Stimulated activated naive CD8-positive, alpha-beta T cell treated with anti-CD3 and anti-CD28 coated beads, Interleukin-15, Interleukin-2, amounts not matched to agents 100 U/mL and 50 U/mL, for 24 hours (primary cell): ENCODE results near the gene TTC4.
A peak's percentile ranks its signal among the peaks of the same experiment; 100 is the strongest.
"Not testable (repeated sequence)": the region's sequence is repeated elsewhere in the genome, so short reads cannot be mapped to it uniquely, and the experiment has no call there.

Experiments used
- ATAC-seq: fragments of 150-1000 bp; cut with Tn5 transposase; one replicate; pipeline ENCODE4 v1.10.0; 2021
- DNase-seq: peaks from one replicate; pipeline ENCODE4 v3.0.0; 2021

TTC4 gene

DNA sequence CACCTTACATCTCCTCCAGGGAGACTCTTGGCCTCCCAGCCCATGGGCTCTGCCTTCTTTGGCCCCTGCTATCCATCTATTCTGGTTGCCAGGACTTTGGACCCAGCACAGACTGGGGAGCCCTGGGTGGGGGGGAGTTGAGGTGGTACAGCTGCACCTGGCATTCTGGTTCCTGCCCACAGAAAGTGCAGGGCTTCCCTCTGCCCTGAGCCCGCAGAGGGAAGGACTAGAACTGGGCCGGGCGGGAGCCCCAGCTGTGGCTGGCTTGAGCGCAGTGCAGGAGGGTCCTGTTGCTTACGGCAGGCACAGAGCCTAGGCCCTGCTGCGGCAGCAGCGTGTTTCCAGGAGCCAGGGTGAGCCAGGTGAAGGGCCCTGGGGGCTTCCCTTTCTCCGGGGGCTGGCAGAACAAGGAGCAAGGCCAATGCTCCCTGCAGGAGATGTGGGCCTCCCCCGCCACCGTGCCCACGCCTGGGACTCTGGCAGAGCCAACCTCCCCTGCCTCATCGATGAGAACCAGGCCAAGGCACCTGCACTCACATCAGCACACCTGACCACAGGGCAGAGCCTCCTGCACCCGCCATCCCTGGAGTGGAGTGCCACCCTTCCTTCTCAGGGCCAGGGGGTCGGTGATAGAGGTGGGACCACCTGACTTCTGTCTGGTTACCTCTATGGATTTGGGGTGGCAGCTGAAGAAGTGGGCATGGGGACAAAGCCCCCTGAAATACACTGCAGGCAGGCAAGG lies 32.6 kb downstream of the TTC4 start:
- no peak for DNase-seq
- ATAC-seq = no peak

GRCh38 chr1:54750596-54750995 lies 34.9 kb downstream of the TTC4 start:
- DNase-seq (no peak), ATAC-seq (no peak)

- DNase-seq = no peak
- ATAC-seq = no peak
These were observed 35.8 kb downstream of the TTC4 start for GRCh38 chr1:54751426-54751825.

- no peak for DNase-seq
- peak; percentile 34 for ATAC-seq
These were observed 38.4 kb downstream of the TTC4 start for GRCh38 chr1:54754045-54754444.

DNA sequence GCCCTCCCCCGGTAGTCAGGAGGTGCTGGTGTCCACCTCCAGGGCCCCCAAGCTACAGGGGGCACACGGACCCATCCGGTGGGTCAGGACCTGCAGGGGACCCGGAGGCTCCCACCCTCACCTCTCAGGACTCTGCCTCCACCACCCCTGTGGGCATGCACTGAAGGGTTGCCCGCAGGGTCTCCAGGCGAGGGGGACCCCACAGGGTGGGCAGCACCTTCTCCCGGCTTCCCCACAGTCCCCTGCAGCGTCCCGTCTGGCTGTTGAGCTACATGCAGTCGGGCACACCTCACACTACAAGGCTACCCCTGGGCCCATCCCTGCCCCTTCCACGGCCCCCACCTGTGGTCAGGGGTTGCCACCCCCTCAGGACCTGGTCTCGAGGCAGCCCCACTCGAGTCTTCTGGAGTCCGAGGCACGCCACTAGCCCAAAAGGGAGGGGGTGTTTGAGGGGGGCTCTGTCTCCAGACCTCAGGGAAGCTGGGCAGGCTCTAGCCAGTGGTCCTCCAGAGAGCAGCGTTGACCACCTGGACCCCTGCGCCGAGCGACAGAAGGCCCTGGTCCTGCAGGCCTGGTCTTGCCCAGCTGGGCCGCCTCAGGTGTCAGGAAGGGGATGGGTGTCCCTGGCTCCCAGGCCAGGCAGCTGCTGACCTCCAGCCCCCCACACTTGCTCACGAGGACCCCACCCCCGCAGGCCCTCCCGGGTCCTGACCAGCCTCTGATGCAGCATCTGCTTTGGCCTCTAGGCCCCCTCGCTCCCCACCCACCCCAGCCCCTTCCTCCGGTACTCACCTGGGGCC lies 39.0 kb downstream of the TTC4 start:
- DNase-seq (no peak), ATAC-seq (no peak)

GRCh38 chr1:54757833-54758232 lies 42.2 kb downstream of the TTC4 start:
- DNase-seq = no peak
- no peak for ATAC-seq

DNA sequence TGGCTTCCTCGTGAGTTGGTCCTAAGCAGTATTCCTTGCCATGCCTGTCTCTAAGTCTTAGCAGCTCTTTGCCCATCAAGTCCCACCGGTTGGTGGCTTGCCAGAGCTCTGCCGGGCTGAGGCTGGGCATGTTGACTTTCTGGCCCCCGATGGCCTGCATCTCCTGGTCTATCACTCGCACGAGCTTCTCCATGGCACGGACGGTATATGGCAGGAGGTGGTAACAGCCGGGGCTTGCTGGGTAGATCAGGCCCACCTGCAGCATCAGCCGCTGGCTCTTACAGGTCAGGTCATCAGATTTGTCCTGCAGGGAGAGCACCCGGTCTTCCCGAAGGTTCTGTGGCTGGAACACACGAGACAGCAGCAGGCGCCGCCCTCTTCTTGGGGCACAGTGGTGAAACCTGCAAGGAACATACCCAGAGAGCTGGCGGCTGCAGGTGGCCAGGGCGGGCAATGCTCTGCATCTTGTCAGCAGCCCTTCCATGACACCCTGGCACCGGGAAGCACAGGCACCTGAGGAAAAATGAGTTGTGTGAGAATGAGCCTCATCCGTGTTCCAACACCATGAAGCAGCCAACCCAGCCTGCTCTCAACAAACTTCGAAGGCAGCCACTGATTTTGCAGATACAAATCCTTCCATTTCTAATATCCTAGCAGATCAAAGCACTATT lies 43.2 kb downstream of the TTC4 start:
- no peak for ATAC-seq
- no peak for DNase-seq

DNA sequence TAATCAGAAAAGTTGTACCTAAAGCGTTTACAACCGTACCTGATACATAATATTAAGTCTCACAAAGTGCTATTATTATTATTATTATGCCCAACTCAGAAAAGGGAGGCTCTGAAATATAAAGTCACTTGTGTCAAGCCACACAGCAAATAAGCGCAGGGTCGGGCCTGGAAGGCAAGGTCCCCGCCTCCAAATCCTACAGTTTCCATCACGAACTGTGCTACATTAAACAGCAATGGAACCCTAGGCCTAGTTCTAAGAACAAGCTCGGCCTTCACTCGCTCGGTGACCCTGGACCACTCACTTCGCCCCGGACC lies 48.1 kb downstream of the TTC4 start:
- DNase-seq (no peak), ATAC-seq (no peak)

- ATAC-seq (peak; percentile 97), DNase-seq (peak; percentile 98)
These were observed 48.7 kb downstream of the TTC4 start, which contains the start of gene PARS2 for GRCh38 chr1:54764133-54764921. Gene PARS2, minus strand, starts transcription at chr1:54764523. Its CDS starts 5,362 bp downstream, at chr1:54759161.

DNA sequence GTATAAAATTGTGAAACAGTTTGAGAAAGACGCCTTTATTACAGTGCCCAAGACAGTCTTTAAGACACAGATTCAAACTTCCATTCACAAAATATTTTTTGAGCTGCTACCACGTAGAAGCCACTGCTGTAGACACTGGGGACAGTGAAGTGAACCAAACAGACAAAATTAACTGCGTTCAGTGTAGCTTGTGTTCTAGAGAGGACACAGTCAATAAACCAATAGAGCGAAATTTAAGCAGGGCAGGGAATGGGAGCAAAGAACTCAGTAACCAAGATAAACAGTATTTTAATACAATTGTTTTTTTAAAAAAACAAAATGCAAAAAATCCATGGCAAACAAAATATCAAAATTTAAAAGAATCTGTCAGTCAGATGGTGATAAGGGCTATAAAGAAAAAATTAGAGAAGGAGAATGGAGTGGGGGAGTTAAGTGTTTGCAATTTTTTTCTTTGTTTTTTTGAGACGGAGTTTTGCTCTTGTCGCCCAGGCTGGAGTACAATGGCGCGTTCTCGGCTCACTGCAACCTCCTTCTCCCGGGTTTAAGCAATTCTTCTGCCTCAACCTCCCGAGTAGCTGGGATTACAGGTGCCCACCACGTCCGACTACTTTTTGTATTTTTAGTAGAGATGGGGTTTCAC lies 49.4 kb downstream of the TTC4 start:
- DNase-seq (no peak), ATAC-seq (peak; percentile 1)

GRCh38 chr1:54766726-54767125 lies 51.1 kb downstream of the TTC4 start:
- no peak for ATAC-seq
- DNase-seq = no peak

- no peak for DNase-seq
These were observed 51.9 kb downstream of the TTC4 start for GRCh38 chr1:54767526-54767925.

GRCh38 chr1:54768093-54768492 lies 52.4 kb downstream of the TTC4 start:
- ATAC-seq (no peak), DNase-seq (no peak)

More at GRCh38 chr1:54767526-54767925, 51.9 kb downstream of the TTC4 start:
- ATAC-seq = no peak

GRCh38 chr1:54772951-54773350 lies 57.3 kb downstream of the TTC4 start:
- DNase-seq = no peak
- ATAC-seq = no peak

- DNase-seq (peak; percentile 17), ATAC-seq (no peak)
These were observed 59.3 kb downstream of the TTC4 start for GRCh38 chr1:54774820-54775498.

GRCh38 chr1:54775828-54776721 lies 60.4 kb downstream of the TTC4 start:
- not testable (repeated sequence) for DNase-seq, ATAC-seq

DNA sequence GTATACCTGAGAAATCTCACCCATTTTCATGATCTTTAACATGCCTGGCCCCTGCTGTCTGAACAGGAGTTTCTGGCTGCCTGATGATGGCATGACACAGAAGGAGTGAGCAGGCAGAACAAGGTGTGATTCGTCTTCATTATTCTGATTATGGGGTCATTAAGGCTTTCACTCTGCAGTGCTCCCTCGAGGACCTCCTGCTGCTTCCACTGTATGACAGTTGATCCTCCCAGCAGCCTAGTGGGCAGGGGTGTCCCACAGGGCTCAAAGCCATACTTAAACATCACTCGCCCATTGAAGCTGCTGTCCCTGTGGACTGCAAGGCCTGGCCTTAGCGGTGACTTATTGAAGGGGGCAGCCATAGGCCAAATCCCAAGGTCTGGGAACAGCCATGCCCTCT lies 61.4 kb downstream of the TTC4 start:
- no peak for ATAC-seq
- DNase-seq = no peak

GRCh38 chr1:54777431-54777830 lies 61.8 kb downstream of the TTC4 start:
- no peak for ATAC-seq
- no peak for DNase-seq

DNA sequence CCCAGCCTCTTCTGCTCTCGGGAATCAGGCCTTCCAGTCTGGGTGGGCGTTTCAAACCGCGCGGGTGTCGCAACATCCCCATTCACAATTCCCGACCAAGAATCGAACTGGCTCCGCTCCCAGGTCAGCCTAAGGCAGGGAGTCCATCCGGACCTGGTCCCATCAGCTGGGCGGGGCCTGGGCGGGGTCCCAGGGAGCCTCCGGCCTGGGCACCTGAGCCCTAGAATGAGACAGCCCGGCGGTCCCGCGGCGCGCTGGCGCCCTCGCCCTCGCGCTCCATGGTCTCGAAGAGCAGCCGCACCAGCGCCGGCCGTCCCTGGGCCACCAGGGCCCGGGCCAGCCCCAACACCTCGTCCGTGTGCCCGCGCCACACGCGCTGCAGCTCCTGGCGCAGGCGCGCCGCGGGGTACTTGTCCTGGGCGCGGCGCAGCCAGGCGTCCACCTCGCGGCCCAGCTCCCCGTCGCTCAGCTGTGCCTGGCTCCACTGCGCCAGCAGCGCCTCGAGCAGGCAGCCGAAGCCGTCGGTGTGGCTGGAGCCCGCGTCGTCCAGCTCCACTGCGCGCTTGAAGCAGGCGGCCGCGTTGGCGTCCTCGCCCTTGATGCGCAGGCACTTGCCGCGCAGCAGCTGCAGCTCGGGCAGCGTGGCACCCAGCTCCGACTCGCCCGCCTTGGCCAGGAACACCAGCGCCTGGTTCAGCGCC lies 65.5 kb downstream of the TTC4 start:
- no peak for DNase-seq
- no peak for ATAC-seq
